Activated T-helper 1 cell treated with anti-CD3 and anti-CD28 coated beads, Interleukin-12 subunit alpha, Interleukin-12 subunit beta, Interleukin-2, Interleukin-4 antibody, amounts not matched to agents 30 ng/mL and 10 ng/mL and 1 ng/mL, durations not matched to agents 14 hours and 24 hours and 36 hours (primary cell): ENCODE measurements around the gene ROPN1. TPM values are rescaled to one million over a fixed set of nuclear protein-coding genes. Genes with fewer than 3 reads are reported as not detected.
"Not testable (repeated sequence)": the region's sequence is repeated elsewhere in the genome, so short reads cannot be mapped to it uniquely, and the experiment has no call there.

Experiments
- DNase-seq: peaks from one replicate; pipeline ENCODE4 v3.0.0; 2021; ENCODE audit warnings: low spot score
- H3K27ac Mint-ChIP-seq: one replicate; pipeline ENCODE4 v1.8.0; 2021; ENCODE audit warnings: mild to moderate bottlenecking, mixed read lengths
- H3K27me3 Mint-ChIP-seq: one replicate; pipeline ENCODE4 v1.8.0; 2022; ENCODE audit warnings: mild to moderate bottlenecking, moderate library complexity, mixed read lengths; ENCODE audit not compliant: insufficient read depth
- H3K36me3 Mint-ChIP-seq: one replicate; pipeline ENCODE4 v1.8.0; 2021; ENCODE audit warnings: low read depth, mixed read lengths
- H3K4me1 Mint-ChIP-seq: one replicate; pipeline ENCODE4 v1.8.0; 2021; ENCODE audit warnings: low read depth, mixed read lengths
- H3K4me3 Mint-ChIP-seq: one replicate; pipeline ENCODE4 v1.8.0; 2021; ENCODE audit warnings: mild to moderate bottlenecking, moderate library complexity, mixed read lengths
- H3K9me3 Mint-ChIP-seq: one replicate; pipeline ENCODE4 v1.8.0; 2021; ENCODE audit warnings: mixed read lengths
- intact Hi-C: fragments of 100-400 bp; cut with micrococcal nuclease; formaldehyde crosslinking; loops from one replicate; pipeline ENCODE4 v1.15.1; 2024
- total RNA-seq: library from RNA; stranded (reverse); gene quantifications from 2 replicates; pipeline ENCODE4 v1.2.3, GENCODE V29; 2022

ROPN1 gene
- not detected in 2 replicates for total RNA-seq

DNA sequence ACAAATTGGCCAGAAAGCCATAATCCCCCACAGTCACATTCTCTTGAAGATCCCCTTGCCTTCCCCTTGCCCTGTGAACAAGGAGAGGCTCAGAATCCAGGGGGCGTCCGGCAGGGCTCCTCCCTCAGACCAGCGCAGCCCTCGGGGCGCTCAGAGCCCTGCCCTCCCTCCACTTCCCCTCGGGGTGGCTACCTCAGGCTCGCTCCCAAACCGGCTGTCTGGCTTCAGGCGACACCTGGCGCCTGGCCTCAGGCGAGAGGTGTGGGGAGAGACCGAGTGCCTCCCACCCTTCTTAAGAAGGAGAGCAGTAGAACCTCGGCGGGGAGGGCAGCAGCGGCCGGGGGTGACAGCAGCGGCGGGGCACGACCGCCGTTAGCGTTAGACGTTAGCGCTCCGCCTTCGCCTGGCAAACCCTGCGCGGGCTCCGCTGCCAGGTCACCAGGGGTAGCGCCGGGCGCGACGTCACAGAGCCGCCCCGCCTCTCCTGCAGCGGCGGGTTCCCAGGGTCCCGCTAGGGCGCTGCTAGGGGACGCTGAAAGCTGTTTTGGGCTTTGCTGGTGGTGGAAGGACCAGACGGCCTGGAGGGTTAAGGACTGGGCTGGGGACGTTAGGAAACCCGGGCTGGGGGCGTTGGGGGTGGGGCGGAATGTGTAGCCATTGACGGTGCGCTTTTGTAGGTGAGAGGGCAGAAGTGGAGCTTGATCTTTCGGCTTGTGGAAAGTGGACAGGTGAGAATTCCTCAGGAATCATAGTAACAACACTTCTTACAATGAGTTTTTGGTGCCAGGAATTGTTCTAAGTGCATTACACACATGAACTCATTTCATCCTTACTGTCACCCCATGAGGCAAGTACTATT, at the start of gene ROPN1:
TSS of gene ROPN1 (minus strand) at position 395 of the 859 bp plus-strand sequence. CDS start 11,643 bp downstream, outside the sequence.
- H3K4me1 Mint-ChIP-seq, H3K36me3 Mint-ChIP-seq, H3K9me3 Mint-ChIP-seq, DNase-seq, intact Hi-C loops, H3K27ac Mint-ChIP-seq: not testable (repeated sequence)
- Mint-ChIP-seq H3K27me3 (peaks cover 28% of the 10 kb centered on the region), H3K4me3 (peak within 1 kb of the TSS; percentile 49)

DNA sequence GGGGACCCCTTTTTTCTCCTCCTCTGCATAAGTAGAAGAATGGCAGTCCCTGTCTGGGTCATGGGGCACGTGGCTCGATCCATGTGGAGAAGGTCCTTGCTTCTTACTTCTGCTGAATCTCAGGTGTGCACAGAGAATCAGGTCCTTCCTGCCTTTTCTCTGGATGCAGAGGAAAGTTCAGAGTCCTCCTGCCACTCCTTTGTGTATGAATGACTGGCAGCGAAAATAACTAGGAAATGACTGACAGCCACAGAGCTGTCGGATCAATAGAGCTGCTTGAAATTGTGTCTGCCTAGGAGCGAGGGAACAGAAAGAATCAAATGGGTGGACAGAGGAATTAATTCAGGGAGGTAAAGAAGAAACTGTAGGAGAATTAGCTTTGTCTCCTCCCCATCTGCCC, 49.6 kb upstream of the ROPN1 start:
- Mint-ChIP-seq H3K4me1 (no peaks in the 10 kb centered on the region), H3K9me3 (no peaks in the 10 kb centered on the region), H3K4me3 (no peak overlapping the region), H3K36me3 (no peaks in the 10 kb centered on the region), H3K27me3 (no peaks in the 10 kb centered on the region), H3K27ac (no peak overlapping the region)
- DNase-seq = no peak
- intact Hi-C loops = no loop called here

DNA sequence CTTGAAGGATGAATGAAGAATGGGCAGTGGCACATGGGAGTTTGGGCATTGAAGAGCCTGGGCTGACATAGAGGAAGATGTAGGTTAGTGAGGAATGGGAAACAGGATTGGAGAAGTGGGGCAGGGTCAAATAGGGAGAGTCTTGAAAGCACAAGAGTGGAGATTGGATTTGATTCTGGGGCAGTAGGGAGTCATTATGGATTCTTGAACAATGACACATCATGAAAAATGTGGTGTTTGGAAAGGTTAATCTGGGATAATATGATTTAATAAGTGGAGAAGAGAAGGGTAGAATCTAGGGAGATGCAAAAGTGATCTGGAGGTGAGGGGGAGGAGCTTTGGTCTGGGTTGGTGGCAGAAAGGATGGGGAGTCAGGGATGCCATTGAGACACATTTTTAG, 45.4 kb upstream of the ROPN1 start:
- H3K36me3 Mint-ChIP-seq = no peaks in the 10 kb centered on the region
- peaks cover 28% of the 10 kb centered on the region for H3K27me3 Mint-ChIP-seq
- H3K4me3 Mint-ChIP-seq = no peak overlapping the region
- intact Hi-C loops = no loop called here
- no peaks in the 10 kb centered on the region for H3K9me3 Mint-ChIP-seq
- no peak overlapping the region for H3K27ac Mint-ChIP-seq
- no peak for DNase-seq
- H3K4me1 Mint-ChIP-seq = peaks cover 10% of the 10 kb centered on the region

DNA sequence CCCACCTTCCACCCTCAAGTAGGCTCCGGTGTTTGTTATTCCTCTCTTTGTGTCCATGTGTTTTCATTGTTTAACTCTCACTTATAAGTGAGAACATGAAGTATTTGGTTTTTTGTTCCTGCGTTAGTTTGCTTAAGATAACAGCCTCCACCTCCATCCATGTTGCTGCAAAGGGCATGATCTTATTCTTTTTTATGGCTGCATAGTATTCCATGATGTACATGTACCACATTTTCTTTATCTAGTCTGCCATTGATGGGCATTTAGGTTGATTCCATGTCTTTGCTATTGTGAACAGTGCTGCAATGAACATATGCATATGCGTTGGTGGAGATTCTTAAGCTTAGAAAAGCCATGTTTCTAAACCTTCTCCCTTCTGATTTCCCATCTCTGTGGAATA, 44.3 kb upstream of the ROPN1 start:
- Mint-ChIP-seq H3K27me3 (peaks cover 39% of the 10 kb centered on the region), H3K4me1 (peaks cover 12% of the 10 kb centered on the region)
- H3K27ac Mint-ChIP-seq, H3K4me3 Mint-ChIP-seq, DNase-seq, H3K36me3 Mint-ChIP-seq, intact Hi-C loops, H3K9me3 Mint-ChIP-seq: not testable (repeated sequence)

DNA sequence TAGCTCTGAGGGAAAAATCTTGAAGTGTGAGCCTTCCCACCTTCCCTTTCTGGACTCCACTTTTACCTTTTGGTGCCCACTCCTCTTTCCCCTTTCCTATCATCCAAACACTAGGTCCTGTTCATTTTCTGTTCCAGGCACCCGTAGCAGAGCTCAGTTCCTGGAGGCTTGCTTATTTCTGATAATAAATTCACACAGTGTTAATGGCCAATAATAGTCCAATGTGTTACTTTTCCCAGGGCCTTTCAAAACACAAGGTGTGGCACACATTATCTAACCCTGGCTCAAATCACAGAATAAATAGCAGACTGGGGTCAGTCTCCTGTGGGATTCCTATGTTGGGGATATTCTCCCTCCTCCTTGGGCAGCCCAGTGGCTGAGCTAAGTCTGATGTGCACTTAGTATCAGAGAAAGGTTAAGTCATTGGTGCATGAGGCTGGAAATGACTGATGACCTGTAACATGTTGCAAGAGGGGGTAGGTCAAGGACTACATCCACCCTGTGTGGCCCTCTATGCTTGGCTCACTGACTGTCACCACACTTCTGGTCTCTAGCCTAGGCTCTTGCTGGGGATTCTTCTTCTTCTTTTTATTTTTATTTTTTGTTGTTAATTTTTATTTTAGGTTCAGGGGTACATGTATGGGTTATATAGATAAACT, 43.7 kb upstream of the ROPN1 start:
- no peaks in the 10 kb centered on the region for H3K9me3 Mint-ChIP-seq
- no peak overlapping the region for H3K4me3 Mint-ChIP-seq
- H3K36me3 Mint-ChIP-seq = no peaks in the 10 kb centered on the region
- DNase-seq = no peak
- H3K4me1 Mint-ChIP-seq = peaks cover 12% of the 10 kb centered on the region
- H3K27me3 Mint-ChIP-seq = peaks cover 41% of the 10 kb centered on the region
- H3K27ac Mint-ChIP-seq = no peak overlapping the region
- intact Hi-C loops = no loop called here

DNA sequence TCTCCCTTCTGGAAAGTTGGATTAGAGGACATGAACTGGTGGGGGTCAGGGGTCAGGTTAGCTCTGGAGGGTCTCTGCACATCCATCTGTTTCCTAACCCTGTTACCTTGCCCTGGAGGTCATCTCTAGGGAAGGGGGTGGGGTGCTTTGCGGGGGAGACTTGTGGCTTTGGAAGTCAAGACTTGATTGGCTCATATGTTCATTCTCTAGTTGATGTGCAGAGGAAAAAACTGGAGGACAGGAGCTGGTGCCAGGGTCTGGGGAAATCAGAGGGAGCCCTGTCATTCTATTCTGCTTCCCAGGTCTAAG, 42.9 kb upstream of the ROPN1 start:
- H3K4me3 Mint-ChIP-seq = peak overlapping the region; percentile 68
- H3K36me3 Mint-ChIP-seq = no peaks in the 10 kb centered on the region

DNA sequence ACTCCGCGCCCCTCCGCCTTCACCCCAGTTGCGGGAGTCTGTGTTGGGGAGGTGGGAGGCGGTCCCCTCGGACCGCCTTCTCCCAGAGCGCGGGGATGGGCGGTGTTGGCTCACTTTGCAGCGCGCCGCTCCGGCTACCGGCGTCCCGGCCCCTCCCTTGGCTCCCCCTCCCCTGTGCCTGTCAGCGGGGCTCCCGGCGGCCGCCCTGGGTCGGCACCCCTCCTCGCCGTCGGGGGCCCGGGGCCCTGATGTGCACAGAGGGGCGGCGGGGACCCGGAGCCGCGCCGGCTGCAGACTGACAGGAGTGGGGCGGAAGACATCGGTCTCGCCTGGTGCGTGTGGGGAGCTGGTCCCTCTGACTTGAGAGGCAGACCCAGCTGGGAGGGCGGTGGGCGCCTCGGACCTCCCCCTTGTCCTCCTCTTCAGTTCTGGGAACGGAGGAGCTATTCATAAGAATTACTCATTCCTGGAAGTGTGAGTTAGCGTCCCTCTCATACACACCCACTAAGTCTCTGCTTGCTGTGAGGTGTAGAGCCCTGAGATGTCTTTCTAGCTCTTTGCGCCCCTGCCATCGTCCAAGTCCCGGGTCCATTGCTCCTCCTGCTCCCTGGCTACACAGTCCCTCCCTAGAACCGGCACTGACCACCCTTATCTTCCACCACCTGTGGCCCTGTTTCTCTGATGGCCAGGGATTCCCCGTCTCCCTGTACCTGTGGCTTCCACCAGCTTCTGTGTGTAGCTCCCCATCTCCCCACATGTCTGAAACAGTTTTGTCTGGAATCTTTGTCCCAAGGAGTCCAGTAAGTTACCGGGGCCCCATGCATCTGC, 42.3 kb upstream of the ROPN1 start:
- Mint-ChIP-seq H3K27me3 (peaks cover 46% of the 10 kb centered on the region), H3K9me3 (no peaks in the 10 kb centered on the region), H3K27ac (no peak overlapping the region), H3K4me3 (peak overlapping the region; percentile 68), H3K36me3 (no peaks in the 10 kb centered on the region), H3K4me1 (peaks cover 12% of the 10 kb centered on the region)
- no peak for DNase-seq
- intact Hi-C loops = loop anchor here (5.0 kb wide), 2 partner anchors 43 to 72 kb away; partner anchors contain the start of gene CCDC14

More for the DNA sequence above, 42.9 kb upstream of the ROPN1 start:
- H3K27ac Mint-ChIP-seq = no peak overlapping the region
- DNase-seq = no peak
- H3K27me3 Mint-ChIP-seq = peaks cover 44% of the 10 kb centered on the region
- intact Hi-C loops = loop anchor here (5.0 kb wide), 2 partner anchors 43 to 72 kb away; partner anchors contain the start of gene CCDC14
- H3K4me1 Mint-ChIP-seq = peaks cover 12% of the 10 kb centered on the region
- H3K9me3 Mint-ChIP-seq = no peaks in the 10 kb centered on the region

DNA sequence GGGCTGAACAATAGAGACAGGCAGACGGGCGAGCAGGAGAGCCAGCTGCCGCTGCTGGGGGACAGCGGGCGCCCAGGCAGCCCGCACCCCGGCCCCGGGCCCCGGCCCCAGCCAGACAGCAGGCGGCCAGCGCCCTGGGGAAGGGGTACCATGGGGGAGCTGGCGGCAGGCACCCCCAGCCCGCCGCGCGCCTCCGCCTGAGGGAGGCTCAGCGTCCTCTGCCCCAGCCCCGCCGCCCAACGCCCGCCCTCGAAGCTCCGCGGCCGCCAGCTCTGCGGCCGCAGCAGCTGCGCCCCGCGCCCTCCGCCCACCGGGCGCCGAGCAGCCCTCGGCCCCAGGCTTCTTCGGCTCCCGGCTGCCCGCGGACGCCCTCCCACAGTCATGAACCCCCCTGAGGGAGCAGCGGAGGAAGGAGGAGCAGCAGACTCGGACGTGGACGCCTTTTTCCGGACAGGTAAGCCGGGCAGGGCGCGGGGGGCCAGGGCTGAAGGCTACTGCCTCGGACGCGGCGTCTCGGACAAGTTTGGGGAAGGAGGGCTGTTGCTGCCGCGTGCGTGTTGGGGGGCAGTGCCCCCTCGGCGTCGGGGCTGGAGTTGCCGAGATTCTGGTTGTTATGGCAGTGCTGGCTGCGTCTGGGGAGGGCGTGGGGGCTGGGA, 41.6 kb upstream of the ROPN1 start, which contains the start of gene KALRN:
TSS of gene KALRN (plus strand) at position 10 of the 656 bp plus-strand sequence.
- Mint-ChIP-seq H3K4me3 (peak within 1 kb of the TSS; percentile 81), H3K27ac (no peak within 1 kb of the TSS), H3K4me1 (peaks cover 12% of the 10 kb centered on the region), H3K27me3 (peaks cover 52% of the 10 kb centered on the region), H3K9me3 (no peaks in the 10 kb centered on the region), H3K36me3 (no peaks in the 10 kb centered on the region)
- DNase-seq = no peak
- intact Hi-C loops = loop anchor here (5.0 kb wide), 2 partner anchors 44 to 71 kb away; partner anchors contain the start of gene CCDC14

DNA sequence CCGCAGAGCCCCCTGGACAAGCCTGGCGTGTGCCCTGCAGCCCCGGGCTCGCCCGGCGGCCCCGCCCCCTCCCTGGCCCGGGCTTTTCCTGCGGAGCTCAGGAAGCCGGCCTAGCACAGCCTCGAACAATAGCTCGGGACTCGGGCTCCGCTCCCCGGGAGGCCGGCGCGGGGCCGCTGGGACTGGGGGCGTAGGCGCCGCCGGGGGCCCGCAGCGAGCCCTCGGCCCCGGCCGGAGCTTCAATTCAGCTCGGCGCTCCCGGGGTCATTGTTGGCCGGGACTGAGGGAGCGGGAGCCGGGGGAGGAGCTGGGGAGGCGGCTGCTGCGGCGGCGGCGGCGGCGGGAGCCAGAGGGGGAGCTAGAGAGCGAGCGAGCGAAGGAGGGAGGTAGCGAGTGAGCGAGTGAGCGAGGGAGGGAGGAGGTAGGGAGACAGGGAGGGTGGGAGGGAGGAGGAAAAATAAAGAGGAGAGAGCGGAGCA, 41.0 kb upstream of the ROPN1 start:
- Mint-ChIP-seq H3K27ac (no peak overlapping the region), H3K4me1 (peaks cover 12% of the 10 kb centered on the region), H3K9me3 (no peaks in the 10 kb centered on the region), H3K36me3 (no peaks in the 10 kb centered on the region), H3K27me3 (peaks cover 52% of the 10 kb centered on the region), H3K4me3 (peak overlapping the region; percentile 28)
- intact Hi-C loops = loop anchor here (5.0 kb wide), 2 partner anchors 44 to 71 kb away; partner anchors contain the start of gene CCDC14
- DNase-seq = peak; percentile 53

DNA sequence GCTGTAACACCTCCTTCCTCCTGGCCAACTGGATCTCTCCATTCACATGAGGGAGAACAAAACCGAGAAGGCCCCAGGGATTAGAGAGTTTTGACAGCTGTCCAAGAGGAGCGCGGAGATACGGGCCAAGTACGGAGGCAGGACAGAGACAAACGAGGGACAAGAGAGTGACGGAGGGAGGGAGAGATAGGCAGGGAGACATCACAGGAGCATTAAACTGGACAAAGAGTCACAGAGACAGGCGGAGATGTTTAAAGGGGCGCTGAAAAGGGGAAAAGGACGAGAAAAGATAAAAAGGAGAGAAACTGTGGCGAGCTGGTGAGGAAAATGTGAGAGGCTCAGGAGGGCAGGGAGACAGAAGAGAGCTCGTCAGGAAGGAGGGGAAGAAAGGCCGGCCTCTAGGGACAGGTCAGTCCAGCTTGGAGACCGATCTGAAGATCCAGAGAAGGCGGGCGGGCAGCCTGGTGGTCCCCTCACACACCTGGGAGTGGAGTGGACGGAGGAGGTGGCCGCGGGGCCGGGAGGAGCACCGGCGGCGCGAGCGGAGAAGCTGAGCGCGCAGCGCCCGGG, 40.5 kb upstream of the ROPN1 start:
- Mint-ChIP-seq H3K27me3 (peaks cover 52% of the 10 kb centered on the region), H3K36me3 (no peaks in the 10 kb centered on the region), H3K4me1 (peaks cover 12% of the 10 kb centered on the region), H3K4me3 (peak overlapping the region; percentile 81), H3K9me3 (no peaks in the 10 kb centered on the region), H3K27ac (no peak overlapping the region)
- no peak for DNase-seq
- intact Hi-C loops = loop anchor here (5.0 kb wide), 2 partner anchors 45 to 70 kb away; partner anchors contain the start of gene CCDC14

DNA sequence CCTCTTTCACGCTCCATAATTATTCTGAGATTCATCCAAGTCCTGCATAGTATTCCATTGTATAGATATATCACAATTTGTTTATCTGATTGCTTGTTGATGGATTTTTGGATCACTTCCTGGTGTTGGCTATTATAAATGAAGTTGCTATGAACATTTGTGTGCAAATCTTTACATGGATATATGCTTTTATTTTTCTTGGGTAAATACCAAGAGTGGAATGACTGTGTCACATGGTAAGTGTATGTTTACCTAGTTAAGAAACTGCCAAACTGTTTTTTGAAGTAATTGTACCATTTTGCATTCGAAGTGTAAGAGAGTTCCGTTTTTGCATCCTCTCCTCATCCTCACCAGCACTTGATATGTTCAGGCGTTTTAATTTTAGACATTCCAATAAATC, 34.6 kb upstream of the ROPN1 start:
- Mint-ChIP-seq H3K4me3 (no peak overlapping the region), H3K27me3 (peaks cover 16% of the 10 kb centered on the region)
- intact Hi-C loops = no loop called here

DNA sequence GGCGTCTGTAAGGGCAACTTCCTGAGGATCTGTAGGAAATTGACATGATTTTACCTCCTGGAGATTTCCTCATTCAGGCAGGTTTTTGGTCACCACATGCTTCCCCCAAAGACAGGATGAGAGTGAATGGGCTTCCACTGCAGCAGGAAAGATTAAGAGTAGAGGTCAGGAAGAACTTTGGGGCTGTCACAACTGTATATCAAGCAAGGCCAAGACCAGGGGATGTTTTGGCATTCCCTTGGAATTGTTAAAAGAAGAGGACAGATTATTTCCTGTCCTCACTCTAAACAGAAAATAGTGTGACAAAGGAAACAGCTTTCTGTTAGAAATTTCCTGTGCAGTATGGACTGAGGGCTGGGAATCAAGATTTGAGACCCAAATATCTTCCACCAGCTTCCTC, 31.6 kb upstream of the ROPN1 start:
- H3K36me3 Mint-ChIP-seq, H3K27ac Mint-ChIP-seq, H3K4me1 Mint-ChIP-seq, intact Hi-C loops, H3K4me3 Mint-ChIP-seq, DNase-seq, H3K27me3 Mint-ChIP-seq, H3K9me3 Mint-ChIP-seq: not testable (repeated sequence)

More for the DNA sequence above, 34.6 kb upstream of the ROPN1 start:
- H3K4me1 Mint-ChIP-seq = no peaks in the 10 kb centered on the region
- H3K36me3 Mint-ChIP-seq = no peaks in the 10 kb centered on the region
- DNase-seq = no peak
- no peak overlapping the region for H3K27ac Mint-ChIP-seq
- H3K9me3 Mint-ChIP-seq = no peaks in the 10 kb centered on the region
